Measurements from ENCODE around the gene TSKS.
"Not testable (repeated sequence)": the region's sequence is repeated elsewhere in the genome, so short reads cannot be mapped to it uniquely, and the experiment has no call there.

TSKS gene

DNA sequence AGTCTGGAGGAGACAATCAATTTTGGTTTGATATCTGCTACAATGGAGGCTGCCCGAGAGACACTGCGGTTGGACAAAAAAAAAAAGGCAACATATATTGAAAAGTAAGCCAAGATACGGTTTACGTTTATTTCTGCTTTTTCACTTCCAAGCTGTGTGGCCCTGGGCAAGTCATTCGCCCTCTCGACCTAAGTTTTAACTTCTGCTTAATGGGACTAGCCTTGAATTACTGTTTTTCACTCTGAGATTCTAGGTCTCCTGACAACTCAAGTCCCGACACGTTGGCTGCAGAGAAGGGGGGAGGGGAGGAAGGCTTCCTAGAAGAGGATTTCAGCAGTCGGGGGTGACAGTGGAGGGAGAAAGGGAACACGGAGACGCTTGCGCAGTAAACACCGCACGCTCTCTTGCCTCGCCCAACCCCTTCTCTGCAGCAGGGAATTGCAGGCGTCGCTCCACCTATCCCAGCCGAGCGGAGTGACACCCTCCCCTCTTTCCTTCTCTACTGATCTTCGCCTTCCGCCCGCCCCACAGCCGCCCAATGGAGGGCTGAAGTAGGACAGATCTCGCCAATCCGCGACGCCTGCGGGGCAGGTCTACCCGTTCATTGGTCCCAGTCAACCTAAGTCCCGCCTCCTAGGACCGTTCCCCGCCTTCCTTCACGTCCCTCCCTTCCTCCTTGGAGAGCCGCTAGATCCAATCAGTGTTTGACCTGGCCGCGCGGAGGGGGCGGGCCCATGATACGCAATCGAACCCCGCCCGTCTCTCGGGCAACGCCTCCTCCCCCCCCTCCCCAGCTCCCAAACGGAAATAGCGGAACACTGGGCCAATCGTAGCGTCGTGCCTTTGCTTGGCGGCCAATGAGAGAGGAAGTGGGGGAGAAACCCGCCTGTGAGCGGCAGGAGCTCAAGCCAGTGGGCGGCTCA is 3.2 kb upstream of the TSKS start:
- peak; percentile 93 to 100 (median 100) for DNase-seq

DNA sequence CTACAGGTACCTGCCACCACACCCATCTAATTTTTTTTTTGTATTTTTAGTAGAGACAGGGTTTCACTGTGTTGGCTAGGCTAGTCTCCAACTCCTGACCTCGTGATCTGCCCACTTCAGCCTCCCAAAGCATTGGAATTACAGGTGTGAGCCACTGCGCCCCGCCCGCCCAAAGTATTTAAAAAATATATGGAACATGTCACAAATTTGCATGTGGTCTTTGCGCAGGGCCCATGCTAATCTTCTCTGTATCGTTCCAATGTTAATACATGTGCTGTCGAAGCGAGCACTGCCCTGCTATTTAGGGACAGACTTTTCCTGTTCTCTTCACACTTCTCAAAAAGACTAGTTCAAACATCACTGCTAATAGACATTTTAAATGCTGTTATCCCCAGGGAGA is 1.2 kb upstream of the TSKS start:
- DNase-seq = no peak

DNA sequence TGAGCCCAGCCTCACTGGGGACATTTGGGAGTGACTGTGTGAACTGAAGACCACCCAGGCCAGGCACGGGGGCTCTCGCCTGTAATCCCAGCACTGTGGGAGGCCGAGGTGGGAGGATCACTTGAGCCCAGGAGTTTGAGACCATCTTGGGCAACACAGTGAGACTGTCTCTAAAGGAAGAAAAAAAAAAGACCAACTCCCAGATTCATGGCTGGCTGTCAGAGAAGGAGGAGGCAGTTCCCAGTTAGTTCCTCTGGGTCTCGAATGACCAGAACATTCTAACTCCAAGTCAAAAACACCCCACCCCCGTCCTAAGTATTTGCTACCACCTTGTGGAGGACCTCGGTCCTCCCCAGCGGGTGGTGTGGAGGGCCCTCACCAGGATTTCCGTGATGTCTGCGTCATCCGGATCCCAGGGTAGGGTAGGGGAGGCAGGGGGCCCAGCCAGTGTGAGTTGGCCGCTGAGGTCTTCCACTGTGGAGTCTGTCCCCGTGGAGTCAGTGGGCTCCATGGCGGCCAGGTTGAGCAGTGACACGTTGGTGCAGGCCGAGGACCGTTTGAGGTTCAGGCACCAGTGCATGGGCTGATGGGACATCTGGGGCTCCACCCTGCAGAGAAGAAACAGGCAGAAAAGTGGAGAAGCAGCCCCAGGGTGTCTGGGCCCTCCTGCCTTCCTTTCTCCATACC is 1.3 kb downstream of the TSKS start:
- DNase-seq = no peak

DNA sequence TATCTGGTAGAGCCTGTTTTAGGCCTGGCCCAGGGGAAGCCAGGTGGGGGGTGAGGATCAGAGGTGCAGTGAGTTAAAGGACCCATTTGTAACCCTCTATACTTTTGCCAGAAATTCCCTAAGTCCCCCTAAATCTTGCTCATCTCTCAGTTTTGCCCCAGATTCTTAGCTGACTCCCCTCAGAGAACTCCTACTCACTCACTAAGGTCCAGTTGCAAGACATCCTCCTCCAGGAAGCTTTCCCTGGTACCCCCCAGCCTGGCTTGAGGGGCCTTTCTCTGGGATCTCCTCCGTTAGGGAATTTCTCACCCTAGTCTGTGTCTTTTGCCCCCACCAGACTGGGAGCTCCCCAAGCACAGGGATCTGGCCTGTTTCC is 1.9 kb downstream of the TSKS start:
- no peak for DNase-seq

DNA sequence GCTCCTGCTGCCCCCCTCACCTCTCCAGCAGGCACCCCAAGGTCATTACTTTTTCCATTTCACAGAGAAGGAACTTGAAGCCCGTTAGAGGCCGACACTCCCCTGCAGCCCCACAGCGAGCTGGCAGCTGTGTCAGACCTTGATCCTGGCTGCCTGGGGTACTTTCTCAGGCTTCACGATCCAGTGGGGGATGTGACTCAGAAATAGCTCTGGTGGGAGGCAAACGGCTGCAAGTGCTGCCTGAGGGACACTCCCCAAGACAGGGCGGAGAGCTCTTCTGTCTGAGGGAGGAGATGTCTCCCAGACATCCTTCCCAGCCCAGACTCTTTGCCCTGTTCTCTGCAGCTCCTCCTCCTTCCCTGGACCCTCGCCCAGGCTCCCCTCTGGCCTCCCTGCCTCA is 4.8 kb downstream of the TSKS start:
- peak in 18 of 58 donors; percentile 2 to 58 (median 20) for DNase-seq

DNA sequence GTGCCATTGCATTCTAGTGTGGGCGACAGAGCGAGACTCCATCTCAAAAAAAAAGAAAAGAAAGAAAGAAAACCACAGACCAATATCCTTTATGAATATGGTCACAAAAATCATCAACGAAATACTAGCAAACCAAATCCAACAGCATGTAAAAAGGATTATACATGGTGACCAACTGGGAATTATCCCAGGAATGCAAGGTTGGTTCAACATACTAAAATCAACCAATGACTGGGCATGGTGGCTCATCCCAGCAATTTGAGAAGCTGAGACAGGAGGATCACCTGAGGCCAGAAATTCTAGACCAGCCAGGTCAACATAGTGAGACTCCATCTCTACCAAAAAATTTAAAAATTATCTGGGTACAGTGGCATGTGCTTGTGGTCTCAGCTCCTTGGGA is 7.2 kb downstream of the TSKS start:
- no peak for DNase-seq

DNA sequence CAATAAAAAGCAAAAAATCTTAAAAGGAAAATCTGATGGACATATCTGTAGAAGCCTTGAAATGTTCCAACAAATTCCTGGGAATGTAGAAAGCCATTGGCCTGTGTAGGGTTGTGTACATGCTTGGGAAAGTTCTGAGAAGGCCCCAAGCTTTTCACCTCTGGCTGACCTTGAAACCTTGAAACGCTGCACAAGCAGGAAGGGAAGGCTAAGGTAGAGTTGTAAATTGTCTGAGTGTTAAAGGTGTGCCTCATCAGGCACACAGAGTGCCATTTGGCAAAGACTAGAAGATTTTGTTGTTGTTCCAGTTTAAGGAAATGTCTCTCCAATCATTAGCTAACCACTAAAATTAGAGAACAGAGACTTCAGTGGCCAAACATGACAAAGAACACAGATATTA is 10.4 kb downstream of the TSKS start:
- DNase-seq = no peak

DNA sequence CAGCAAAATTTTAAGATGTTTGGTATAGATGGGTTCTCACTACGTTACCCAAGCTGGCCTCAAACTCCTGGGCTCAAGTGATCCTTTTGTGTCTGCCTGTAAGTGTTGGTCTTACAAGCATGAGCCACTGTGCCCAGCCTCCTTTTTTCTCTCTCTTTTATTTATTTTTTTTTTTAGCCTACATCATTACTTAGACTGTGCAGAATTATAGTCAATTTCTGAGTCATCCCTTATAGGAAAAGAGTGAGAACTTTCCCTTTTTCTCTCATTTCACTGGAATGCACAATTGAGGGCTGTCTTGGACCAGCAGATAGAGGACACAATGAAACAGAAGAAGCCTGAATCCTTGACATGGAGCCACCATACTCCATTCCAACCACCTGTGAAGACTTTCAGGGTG is 13.3 kb downstream of the TSKS start:
- DNase-seq = no peak

DNA sequence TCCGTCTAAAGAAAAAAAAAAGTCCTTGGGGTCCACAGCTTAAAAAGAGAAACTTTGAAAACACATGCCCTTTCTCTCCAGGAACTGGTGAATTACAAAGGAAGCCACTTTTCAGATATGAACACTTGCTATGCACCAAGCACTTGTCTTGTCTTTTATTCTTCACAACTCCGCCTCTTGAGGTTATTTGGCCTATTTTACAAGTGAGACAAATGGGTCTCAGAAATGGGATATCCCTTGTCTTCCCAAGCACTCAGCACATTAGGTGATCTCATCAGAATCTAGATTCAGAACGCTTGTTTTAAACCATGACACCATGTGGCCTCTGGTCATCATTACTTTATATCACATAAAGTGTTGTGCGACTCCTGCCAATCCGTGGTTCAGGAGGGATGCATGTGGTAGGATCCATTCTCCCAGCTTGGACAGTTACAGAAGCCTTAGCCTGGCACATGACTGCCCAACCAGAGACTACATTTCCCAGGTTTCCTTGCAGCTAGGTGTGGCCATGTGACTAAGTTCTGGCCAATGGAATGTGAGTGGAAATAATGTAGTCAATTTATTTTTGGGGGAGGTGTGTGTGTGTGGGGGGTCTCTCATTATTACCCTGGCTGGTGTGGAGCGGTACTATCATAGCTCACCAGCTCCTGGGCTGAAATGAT is 13.9 kb downstream of the TSKS start:
- DNase-seq = peak in 3 of 58 donors; percentile 1 to 15 (median 14)

DNA sequence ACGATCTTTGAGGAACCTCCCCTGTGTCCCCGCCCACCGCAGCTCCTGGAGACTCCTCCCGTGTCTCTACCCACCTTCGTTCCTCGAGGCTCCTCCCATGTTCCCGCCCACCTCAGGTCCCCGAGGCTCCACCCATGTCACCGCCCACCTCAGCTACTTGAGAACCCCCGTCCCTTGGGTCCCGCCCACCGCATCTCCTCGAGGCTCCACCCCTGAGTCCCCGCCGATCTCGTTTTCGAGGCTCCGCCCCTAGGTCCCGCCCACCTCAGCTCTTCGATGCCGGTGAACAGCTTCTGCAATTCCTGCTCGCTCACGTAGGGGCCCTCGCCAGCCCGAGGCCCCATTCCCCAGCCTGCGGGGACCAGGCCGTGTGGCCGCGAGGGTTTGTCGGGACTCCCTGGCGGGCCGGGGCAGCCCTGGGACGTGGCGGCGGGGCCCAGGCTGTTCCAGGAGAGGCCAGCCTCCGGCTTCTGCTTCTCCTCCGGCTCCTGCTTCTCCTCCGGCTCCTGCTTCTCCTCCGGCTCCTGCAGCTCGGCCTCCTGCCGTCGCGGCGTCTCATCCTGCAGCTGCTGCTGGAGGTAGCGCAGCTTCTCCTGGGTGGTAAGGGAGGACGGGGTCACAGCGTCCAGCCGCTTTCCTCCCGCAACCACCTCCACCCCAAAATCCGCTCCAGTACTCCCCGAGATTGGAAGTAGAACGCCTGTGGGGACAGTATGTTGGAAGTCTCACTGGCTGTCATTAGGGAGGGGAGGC is 16.7 kb downstream of the TSKS start:
- peak in 14 of 58 donors; percentile 5 to 60 (median 29) for DNase-seq

DNA sequence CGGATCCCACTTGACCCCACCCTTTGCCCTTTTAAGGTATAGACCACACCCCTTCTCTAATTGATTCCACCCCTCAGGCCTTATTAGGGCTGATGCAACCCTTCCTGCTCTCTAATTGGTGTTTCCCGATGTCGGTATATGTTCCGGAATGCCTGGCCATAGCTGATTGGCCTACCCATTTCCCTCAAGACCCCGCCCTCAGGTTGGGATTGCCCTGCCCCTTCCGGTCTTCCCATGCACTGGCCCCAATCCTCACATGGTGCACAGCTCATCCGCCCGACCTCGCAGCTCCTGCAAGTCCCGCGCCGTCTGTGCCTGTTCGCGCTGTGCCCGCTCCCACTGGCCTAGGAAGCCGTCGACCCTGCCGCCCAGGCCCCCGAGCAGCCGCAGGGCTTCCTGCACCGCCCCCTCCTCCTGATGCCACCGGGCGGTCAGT is 18.1 kb downstream of the TSKS start:
- no peak for DNase-seq

DNA sequence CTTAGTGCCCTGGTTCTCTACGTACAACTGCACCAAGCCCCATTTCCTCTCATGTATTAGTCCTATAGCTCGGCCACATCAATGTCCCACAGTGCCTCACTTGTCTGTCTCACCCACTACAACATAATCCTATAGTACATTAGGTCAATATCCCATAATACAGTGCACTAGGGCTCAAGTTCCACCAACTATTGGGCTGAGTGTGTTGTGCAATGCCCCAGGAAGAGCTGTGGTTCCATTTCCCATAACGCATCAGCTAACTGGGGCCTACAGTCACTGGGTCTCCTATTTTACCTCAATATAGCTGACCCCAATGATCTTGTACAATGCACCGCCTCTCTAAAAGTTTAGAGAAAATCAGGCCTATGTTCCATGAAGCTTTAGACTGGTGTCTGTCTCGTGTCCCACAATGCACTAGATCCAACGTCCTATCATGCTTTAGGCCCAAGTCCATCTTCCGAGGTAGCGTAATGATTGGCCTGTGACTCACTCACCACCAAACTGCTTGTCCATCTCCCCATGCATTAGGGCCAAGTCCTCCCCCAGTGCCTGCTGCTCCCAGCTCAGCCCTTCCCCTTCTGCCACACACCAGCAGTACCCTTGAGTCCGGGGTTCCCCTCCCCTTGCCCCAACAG is 21.8 kb downstream of the TSKS start:
- no peak for DNase-seq

DNA sequence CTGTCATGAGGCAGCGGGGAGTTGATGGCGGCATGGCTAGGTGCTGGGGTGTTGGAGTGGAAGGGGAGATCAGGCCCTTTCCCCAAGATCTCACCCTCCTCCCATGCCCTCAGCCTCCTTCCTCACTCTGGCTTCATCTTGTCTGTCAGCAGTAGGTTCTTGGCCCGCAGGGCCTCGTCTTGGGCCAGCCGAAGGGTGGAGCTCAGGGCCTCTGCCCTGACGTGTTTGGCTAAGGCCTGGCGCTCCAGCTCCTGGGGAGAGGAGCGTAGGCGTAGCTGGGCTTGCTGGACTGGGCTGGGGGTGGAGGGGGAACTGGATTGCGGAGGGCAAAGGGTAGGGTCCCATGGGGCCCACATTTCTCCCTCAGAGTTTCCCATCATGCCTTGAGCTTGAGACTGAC is 23.2 kb downstream of the TSKS start:
- no peak for DNase-seq

DNA sequence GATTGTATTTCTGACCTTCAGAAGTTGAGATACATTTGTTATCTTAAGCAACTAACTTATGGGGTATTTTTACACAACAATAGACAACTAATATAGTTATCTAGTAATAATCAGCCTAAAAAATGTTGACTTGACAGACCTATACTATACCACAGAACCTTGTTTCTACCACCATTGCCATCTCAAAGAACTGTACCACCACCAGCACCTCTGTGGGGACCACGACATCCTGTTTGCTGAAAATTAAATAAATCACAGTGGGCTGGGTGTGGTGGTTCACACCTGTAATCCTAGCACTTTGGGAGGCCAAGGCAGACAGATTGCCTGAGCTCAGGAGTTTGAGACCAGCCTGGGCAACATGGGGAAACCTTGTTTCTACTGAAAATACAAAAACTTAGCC is 24.0 kb downstream of the TSKS start:
- DNase-seq = no peak

DNA sequence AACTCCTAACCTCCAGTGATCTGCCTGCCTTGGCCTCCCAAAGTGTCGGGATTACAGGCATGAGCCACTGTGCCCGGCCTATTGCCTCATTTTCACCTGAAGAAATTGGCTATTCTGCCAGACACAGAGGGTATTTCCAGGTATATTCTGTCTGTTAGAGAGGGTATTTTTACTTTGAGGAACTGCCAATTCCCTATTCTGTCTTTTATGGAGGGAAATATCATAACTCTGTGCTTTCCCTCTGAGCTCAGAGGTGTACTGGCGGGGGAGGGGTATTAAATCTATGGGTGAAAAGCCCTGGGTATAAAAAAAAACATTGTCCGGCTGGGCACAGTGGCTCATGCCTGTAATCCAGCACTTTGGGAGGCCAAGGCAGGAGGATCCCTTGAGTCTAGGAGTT is 24.8 kb downstream of the TSKS start:
- no peak for DNase-seq

DNA sequence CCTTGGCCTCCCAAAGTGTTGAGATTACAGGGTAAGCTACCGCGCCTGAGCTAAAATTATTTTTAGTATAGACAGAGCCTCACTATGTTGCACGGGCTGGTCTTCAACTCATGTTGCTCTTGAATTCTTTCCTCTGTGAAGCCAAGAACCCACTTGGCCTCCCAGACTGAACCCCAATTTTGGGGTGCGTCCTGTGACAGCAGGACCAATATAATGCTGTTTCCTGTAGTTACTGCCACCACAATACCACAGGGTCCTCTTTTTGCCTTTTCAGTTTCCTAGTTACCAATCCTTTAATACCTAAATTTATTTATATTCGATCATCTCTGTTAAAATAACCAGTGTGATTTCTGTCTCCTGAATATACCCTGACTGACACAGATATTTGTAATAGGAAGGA is 32.9 kb downstream of the TSKS start:
- DNase-seq = no peak

DNA sequence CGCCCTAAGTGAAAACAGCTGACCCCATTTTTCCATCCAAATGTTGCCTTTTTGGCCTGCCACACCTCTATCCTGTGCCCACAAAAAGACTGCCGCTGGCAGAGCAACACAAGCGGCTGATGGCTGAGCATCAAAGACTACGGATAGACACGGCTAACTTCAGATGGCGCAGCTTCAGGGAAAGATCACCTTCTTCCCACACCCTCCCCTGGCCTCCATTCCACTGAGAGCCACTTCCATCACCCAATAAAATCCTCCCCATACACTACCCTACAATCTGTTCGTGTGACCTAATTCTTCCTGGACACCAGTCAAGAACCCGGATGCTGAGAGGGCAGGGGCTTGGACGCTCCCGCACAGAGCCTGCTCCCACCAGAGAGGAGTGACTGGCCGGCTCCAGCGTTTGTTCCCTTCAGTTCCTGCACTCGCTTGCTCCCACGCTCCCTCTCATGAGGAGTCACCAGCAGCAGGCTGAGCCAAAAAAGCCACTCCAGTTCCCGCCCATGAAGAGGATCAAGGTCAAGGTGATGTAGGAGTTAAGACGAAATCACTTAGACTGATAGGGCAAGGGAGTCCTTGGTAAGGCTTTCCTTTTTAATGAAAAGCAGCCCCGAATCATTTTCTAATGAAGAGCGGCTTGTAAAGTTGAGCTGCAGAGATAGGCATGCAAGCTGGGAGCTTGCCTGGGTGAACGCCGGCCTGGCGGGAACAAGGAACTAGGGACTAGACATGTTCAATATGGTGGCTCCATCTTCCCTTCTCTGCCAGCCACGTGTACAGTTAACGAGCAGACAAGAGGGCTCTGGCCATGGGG is 35.7 kb downstream of the TSKS start:
- peak in 2 of 58 donors; percentile 7 to 18 for DNase-seq

DNA sequence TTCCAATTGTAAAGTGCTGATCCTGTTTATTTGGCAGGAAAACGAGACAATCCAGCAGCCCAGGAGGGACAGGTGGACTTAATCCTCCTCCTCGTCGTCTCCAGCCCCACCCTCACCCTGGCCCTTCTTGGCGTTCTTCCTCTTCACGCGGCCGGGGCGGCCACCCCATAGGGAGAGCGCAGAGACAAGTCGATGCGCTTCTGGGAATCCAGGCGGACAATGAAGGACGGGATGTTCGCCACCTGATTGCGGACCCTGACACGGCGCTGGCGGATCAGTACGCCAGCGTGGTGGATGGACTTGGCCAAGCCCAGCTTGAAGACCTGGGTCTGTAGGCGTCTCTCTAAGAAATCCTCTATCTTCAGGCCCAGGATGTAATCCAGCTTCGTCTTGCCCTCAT is 43.7 kb downstream of the TSKS start:
- not testable (repeated sequence) for DNase-seq

DNA sequence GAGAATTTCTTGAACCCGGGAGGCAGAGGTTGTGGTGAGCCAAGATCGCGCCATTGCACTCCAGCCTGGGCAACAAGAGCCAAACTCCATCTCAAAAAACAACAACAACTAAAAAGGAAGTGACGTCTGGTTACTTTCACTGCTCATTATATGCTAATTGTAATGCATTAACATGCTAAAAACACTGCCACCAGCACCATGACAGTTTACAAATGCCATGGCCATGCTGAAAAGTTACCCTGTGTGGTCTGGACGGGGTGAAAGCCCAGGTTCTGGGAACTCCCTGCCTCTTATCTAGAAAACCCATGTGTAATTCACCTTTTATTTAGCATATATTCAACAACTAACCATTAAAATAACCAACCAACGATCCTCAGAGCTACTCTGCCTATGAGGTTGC is 44.1 kb downstream of the TSKS start:
- DNase-seq = no peak

DNA sequence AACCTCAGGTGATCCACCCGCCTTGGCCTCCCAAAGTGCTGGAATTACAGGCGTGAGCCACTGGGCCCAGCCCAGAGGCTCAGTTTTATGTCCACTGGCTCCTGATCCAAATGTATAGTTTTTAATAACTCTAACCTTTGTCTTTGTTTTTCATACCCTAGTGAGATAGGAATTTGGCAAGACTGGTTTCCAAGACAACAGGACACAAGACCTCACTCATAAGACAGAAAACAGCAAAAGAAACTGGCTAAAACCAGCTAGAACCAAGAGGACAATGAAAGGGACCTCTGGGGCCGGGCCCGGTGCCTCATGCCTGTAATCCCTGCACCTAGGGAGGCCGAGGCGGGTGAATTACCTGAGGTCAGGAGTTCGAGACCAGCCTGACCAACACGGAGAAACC is 44.6 kb downstream of the TSKS start:
- no peak for DNase-seq

Data from anterior cingulate cortex (tissue), 58 donors.